ENCODE measurements around the gene KRT33A.
"Not testable (repeated sequence)": the region's sequence is repeated elsewhere in the genome, so short reads cannot be mapped to it uniquely, and the experiment has no call there.

Gene KRT33A

DNA sequence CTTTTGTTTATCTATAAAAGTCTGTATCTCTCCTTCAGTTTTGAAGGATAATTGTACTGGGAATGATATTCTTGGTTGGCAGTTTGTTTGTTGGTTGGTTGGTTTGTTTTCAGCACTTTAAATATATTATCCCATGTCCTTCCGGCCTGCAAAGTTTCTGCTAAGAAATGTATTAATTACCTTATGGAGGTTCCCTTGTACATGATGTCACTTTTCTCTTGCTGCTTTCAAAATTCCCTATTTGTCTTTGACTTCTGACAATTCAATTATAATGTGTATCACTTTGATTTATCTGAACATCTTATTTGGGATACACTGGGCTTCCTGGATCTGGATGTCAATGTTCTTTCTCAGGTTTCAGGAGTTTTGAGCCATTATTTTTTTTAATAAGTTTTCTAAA, 35.6 kb upstream of the KRT33A start:
- DNase-seq (ENCODE audit: extremely low read depth, insufficient read length): no peak
- H3K4me3 ChIP-seq (replicated peaks; ENCODE audit: low read depth, low read length): no peak overlapping the region
- H3K27me3 ChIP-seq (replicated peaks; ENCODE audit: control insufficient read depth, insufficient read depth, low read length): no peaks in the 10 kb centered on the region
- TF ChIP-seq, protein P1, sequence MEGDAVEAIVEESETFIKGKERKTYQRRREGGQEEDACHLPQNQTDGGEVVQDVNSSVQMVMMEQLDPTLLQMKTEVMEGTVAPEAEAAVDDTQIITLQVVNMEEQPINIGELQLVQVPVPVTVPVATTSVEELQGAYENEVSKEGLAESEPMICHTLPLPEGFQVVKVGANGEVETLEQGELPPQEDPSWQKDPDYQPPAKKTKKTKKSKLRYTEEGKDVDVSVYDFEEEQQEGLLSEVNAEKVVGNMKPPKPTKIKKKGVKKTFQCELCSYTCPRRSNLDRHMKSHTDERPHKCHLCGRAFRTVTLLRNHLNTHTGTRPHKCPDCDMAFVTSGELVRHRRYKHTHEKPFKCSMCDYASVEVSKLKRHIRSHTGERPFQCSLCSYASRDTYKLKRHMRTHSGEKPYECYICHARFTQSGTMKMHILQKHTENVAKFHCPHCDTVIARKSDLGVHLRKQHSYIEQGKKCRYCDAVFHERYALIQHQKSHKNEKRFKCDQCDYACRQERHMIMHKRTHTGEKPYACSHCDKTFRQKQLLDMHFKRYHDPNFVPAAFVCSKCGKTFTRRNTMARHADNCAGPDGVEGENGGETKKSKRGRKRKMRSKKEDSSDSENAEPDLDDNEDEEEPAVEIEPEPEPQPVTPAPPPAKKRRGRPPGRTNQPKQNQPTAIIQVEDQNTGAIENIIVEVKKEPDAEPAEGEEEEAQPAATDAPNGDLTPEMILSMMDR (IDR thresholded peaks at IDR 0.05; ENCODE audit: insufficient read depth, low read length, poor library complexity, severe bottlenecking): no peak
- no peaks in the 10 kb centered on the region for H3K36me3 ChIP-seq (ENCODE audit: control insufficient read depth, insufficient read depth, low read length)

DNA sequence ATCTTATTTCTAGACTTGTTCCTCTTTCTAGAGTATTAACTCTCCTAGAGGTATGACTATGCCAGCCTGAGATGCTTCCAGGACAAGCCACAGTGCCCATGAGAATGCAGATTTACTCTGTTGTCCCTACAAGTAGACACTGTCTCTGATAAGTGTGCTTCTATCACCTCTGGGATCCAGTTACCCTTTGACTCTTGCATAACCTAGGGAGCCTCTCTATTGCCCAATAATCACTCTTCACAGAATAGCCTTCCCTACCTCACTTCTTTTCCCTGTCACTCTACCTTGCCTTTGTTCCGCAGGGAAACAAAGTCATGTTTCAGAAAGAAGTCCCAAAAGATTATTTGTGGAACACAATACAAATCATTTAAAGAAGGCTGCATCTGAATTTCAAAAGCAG, 33.1 kb upstream of the KRT33A start:
- DNase-seq (ENCODE audit: extremely low read depth, insufficient read length): no peak

DNA sequence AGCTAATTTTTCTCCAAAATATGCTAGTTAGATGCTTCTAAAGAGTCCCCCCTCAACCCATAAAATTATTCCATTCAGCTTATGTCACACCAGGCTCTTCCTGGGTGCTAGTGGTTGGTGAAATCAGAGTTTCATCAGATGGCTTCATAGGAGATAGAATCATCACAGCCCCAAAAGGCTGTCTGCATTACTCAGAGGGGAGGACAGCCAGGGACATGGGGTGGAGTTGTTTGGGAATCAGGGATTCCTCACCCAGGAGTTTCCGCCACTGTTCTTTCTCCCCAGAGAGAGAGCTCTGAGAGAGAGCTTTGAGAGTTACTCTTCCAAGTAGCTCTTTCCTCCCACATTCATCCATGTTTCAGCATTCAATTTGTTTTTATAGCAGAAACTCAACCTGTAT, 31.8 kb upstream of the KRT33A start:
- TF ChIP-seq, protein P1 (IDR thresholded peaks at IDR 0.05; ENCODE audit: insufficient read depth, low read length, poor library complexity, severe bottlenecking): no peak
- Histone ChIP-seq H3K36me3 (ENCODE audit: control insufficient read depth, insufficient read depth, low read length) (no peaks in the 10 kb centered on the region), H3K27me3 (replicated peaks; ENCODE audit: control insufficient read depth, insufficient read depth, low read length) (no peaks in the 10 kb centered on the region), H3K4me3 (replicated peaks; ENCODE audit: low read depth, low read length) (no peak overlapping the region)
- no peak for DNase-seq (ENCODE audit: extremely low read depth, insufficient read length)

More for the DNA sequence above, 33.1 kb upstream of the KRT33A start:
- no peaks in the 10 kb centered on the region for H3K36me3 ChIP-seq (ENCODE audit: control insufficient read depth, insufficient read depth, low read length)
- no peak overlapping the region for H3K4me3 ChIP-seq (replicated peaks; ENCODE audit: low read depth, low read length)
- no peaks in the 10 kb centered on the region for H3K27me3 ChIP-seq (replicated peaks; ENCODE audit: control insufficient read depth, insufficient read depth, low read length)
- TF ChIP-seq, protein P1 (IDR thresholded peaks at IDR 0.05; ENCODE audit: insufficient read depth, low read length, poor library complexity, severe bottlenecking): no peak

DNA sequence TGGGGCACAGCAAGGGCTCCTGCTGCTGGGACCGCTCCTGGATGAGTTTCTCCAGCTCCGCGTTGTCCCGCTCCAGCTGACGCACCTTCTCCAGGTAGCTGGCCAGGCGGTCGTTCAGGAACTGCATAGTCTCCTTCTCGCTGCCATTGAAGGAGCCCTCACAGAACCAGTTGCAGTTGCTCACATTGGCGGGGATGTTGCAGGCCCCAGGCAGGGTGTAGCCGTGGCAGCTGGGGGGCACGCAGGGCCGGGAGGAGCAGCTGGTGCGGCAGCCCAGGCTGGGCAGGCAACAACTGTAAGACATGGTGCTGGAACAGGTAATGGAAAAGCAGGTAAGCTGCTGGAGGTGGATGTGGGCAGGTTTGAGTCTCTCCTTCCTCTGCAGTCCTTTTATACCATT, 31.3 kb upstream of the KRT33A start, which contains the start of gene KRT34:
TSS of gene KRT34 (minus strand) at position 364 of the 400 bp plus-strand sequence. CDS start at position 304, 60 bp downstream.
- not testable (repeated sequence) for H3K36me3 ChIP-seq (ENCODE audit: control insufficient read depth, insufficient read depth, low read length); H3K4me3 ChIP-seq (replicated peaks; ENCODE audit: low read depth, low read length); H3K27me3 ChIP-seq (replicated peaks; ENCODE audit: control insufficient read depth, insufficient read depth, low read length); DNase-seq (ENCODE audit: extremely low read depth, insufficient read length)

DNA sequence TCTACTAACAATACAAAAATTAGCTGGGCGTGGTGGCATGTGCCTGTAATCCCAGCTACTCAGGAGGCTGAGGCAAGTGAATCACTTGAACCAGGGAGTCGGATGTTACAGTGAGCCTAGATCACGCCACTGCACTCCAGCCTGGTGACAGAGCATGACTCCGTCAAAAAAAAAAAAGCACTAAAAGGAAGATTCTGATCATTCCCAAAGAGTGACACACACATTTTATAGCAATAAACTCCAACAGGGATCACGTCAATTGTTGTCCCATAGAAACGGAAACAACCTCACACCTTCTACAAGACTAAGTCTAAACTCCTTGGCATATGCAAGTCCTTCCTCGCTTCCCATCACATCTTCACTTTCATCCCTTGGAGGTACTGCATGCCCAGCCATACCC, 29.5 kb upstream of the KRT33A start:
- DNase-seq (ENCODE audit: extremely low read depth, insufficient read length); H3K4me3 ChIP-seq (replicated peaks; ENCODE audit: low read depth, low read length); H3K36me3 ChIP-seq (ENCODE audit: control insufficient read depth, insufficient read depth, low read length); H3K27me3 ChIP-seq (replicated peaks; ENCODE audit: control insufficient read depth, insufficient read depth, low read length): not testable (repeated sequence)

DNA sequence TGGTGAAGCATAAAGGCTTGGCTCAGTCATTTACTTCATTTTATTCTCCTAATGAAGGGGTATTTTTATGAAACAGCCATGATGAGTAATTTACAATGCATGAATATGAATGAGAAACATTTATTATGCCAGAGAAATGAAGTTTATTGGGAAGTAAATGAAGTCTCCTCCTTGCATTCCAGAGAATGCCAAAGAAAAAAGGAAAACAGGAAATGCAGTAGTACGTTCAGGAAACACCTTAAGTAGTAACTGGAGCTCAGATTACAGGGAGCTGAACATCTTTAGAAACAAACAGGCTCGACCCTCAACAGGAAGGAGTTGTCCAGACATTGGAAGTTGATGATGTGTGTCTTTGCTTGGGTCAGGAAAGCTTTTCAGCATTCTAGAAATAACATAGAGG, 26.9 kb upstream of the KRT33A start:
- DNase-seq (ENCODE audit: extremely low read depth, insufficient read length): no peak
- Histone ChIP-seq H3K36me3 (ENCODE audit: control insufficient read depth, insufficient read depth, low read length) (no peaks in the 10 kb centered on the region), H3K27me3 (replicated peaks; ENCODE audit: control insufficient read depth, insufficient read depth, low read length) (no peaks in the 10 kb centered on the region), H3K4me3 (replicated peaks; ENCODE audit: low read depth, low read length) (no peak overlapping the region)
- TF ChIP-seq, protein P1 (IDR thresholded peaks at IDR 0.05; ENCODE audit: insufficient read depth, low read length, poor library complexity, severe bottlenecking): no peak

DNA sequence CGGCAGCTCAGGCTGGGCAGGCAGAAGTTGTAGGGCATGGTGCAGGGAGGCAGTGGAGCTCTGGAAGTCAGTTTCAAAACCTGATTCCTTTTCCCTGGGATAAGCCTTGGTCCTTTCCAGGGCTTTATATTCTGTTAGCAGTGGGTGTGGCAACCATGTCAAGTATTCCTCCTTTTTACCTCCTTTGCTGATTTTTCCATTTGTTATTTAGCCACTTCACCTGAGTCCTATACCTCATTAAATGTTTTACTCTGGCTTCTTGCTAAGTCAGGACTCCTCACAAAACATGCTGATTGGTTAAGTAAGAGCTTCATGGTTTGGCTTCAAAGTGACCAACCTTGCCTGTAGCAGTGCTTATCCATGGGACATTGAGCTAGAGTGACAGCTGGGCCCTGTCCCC, 19.1 kb upstream of the KRT33A start, which contains the start of gene KRT33B:
TSS of gene KRT33B (minus strand) at position 101 of the 400 bp plus-strand sequence. CDS start at position 38, 63 bp downstream.
- Histone ChIP-seq H3K27me3 (replicated peaks; ENCODE audit: control insufficient read depth, insufficient read depth, low read length) (no peaks in the 10 kb centered on the region), H3K36me3 (ENCODE audit: control insufficient read depth, insufficient read depth, low read length) (no peaks in the 10 kb centered on the region), H3K4me3 (replicated peaks; ENCODE audit: low read depth, low read length) (no peak within 1 kb of the TSS)
- TF ChIP-seq, protein P1 (IDR thresholded peaks at IDR 0.05; ENCODE audit: insufficient read depth, low read length, poor library complexity, severe bottlenecking): no peak
- DNase-seq (ENCODE audit: extremely low read depth, insufficient read length): no peak

Measured in GM06990 (cell line).